ENCODE results near the gene TRPM2. TPM values are rescaled to one million over a fixed set of nuclear protein-coding genes. Genes with fewer than 3 reads are reported as not detected.

The TRPM2 gene
- total and polyA plus RNA-seq, 2 of the 13 experiments (the other 11 are each of a cell fraction or from before 2014, with no cell fraction given): 0.07 to 0.20 TPM

DNA sequence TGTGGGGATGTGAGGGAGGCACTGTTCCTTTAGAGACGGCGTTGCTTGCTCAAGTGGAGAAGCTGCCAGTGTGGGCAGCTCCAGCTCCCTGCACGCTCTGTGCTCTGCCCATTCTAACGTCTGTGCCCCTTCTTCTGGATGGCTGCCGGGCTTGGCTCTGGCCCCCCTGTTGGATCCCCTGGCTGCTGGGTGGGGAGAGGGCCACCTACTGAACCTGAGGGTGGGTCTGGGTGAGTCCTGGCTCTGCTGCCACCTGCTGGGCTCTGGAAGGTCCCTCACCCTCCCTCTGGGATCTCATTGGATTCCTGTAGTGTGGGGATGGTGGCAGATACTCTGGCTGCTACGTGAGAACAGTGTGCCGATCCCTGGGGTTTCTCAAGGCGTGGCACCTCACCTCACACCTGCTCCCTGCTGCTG lies 48.5 kb upstream of the TRPM2 start (continued):
- TF ChIP-seq, protein P1, sequence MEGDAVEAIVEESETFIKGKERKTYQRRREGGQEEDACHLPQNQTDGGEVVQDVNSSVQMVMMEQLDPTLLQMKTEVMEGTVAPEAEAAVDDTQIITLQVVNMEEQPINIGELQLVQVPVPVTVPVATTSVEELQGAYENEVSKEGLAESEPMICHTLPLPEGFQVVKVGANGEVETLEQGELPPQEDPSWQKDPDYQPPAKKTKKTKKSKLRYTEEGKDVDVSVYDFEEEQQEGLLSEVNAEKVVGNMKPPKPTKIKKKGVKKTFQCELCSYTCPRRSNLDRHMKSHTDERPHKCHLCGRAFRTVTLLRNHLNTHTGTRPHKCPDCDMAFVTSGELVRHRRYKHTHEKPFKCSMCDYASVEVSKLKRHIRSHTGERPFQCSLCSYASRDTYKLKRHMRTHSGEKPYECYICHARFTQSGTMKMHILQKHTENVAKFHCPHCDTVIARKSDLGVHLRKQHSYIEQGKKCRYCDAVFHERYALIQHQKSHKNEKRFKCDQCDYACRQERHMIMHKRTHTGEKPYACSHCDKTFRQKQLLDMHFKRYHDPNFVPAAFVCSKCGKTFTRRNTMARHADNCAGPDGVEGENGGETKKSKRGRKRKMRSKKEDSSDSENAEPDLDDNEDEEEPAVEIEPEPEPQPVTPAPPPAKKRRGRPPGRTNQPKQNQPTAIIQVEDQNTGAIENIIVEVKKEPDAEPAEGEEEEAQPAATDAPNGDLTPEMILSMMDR (CRISPR knock-in tag; IDR thresholded peaks at IDR 0.05): peak; percentile 82

DNA sequence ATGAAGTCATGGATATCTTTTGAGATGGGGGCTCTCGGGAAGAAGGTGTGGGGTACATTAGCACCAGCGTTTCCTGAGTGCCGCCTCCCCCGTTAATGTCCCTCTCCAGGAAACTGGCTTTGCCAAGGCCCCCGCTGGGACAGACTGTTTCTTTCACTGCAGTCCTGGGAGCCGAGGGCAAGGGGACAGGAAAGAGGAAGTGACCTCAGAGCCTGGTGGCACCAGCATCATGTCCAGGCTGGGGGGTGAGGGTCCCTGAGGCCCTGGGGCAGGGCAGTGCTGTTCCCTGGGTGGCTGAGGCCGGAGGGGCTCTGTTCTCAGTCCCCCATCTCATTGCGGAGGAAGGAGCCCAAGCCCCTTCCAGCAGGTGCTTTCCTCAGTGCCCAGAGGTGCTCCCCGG lies 47.7 kb upstream of the TRPM2 start:
- BruUV-seq (replicated peaks): no TSS peak
- POLR2A ChIA-PET: no interaction called here
- Histone ChIP-seq H3K27me3 (ENCODE audit: control insufficient read depth in 1 of 2, insufficient read depth in 2 of 2, low read length in 2 of 2) (no peaks in the 10 kb centered on the region), H3K36me3 (replicated peaks in 1 of 2; ENCODE audit: control insufficient read depth in 1 of 2, insufficient read depth in 2 of 2, low read length in 2 of 2) (peaks cover 8 to 33% of the 10 kb centered on the region in 2 experiments; a peak in 4 of 5 replicates), H3K4me1 (ENCODE audit: insufficient read depth, low read length) (peaks cover 48% of the 10 kb centered on the region), H3K4me2 (ENCODE audit: low read depth, low read length) (no peak overlapping the region), H3K27ac (ENCODE audit: extremely low read length, insufficient read depth, low read length) (no peak overlapping the region), H3K9ac (ENCODE audit: insufficient read depth, low read depth, low read length) (no peak overlapping the region), H4K20me1 (ENCODE audit: insufficient read depth, low read length) (peaks cover 19% of the 10 kb centered on the region; the same call in 1 of the 2 replicates), H3K4me3 (replicated peaks in 1 of 3; ENCODE audit: insufficient read depth in 1 of 3, low read depth in 2 of 3, low read length in 3 of 3) (no peak overlapping the region), H2AFZ (ENCODE audit: low read length) (no peak overlapping the region), H3K79me2 (ENCODE audit: insufficient read depth, low read length) (peaks cover 29% of the 10 kb centered on the region), H3K9me3 (ENCODE audit: low read length) (no peaks in the 10 kb centered on the region)
- DNase-seq (ENCODE audit: low spot score): no peak
- WGBS (ENCODE audit: low lambda C conversion rate): 98% methylated on average over 5 of the region's 9 CpGs
- ATAC-seq: no peak
- no peak for FAIRE-seq
- TF ChIP-seq RBFOX2 (IDR thresholded peaks at IDR 0.05; ENCODE audit: low read depth, low read length) (no peak), GTF3A (CRISPR knock-in tag; conservative IDR thresholded peaks at IDR 0.05) (no peak), FOXA3 (CRISPR knock-in tag; IDR thresholded peaks at IDR 0.05) (no peak), ZNF292 (CRISPR knock-in tag; IDR thresholded peaks at IDR 0.05; ENCODE audit: borderline replicate concordance, low read depth) (no peak), ZNF501 (CRISPR knock-in tag; IDR thresholded peaks at IDR 0.05) (no peak)
- TF ChIP-seq, protein P2, sequence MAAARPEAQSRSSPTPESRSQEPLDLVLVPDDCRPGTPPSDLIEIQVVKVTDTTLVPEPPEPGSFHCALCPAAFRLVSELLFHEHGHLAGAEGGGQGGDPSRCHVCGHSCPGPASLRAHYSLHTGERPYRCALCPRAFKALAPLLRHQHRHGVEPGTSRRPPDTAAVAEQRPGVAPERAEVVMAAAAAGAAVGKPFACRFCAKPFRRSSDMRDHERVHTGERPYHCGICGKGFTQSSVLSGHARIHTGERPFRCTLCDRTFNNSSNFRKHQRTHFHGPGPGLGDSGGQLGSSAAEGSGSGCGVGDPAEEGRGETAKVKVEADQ (CRISPR knock-in tag; IDR thresholded peaks at IDR 0.05; ENCODE audit: borderline replicate concordance): no peak
- TF ChIP-seq, protein P3, sequence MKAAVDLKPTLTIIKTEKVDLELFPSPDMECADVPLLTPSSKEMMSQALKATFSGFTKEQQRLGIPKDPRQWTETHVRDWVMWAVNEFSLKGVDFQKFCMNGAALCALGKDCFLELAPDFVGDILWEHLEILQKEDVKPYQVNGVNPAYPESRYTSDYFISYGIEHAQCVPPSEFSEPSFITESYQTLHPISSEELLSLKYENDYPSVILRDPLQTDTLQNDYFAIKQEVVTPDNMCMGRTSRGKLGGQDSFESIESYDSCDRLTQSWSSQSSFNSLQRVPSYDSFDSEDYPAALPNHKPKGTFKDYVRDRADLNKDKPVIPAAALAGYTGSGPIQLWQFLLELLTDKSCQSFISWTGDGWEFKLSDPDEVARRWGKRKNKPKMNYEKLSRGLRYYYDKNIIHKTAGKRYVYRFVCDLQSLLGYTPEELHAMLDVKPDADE (CRISPR knock-in tag; IDR thresholded peaks at IDR 0.05): no peak
- TF ChIP-seq, protein P4, sequence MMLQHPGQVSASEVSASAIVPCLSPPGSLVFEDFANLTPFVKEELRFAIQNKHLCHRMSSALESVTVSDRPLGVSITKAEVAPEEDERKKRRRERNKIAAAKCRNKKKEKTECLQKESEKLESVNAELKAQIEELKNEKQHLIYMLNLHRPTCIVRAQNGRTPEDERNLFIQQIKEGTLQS (CRISPR knock-in tag; IDR thresholded peaks at IDR 0.05): no peak
- intact Hi-C loops (cut with micrococcal nuclease; ENCODE audit: unreplicated experiment) (loop anchor here (10.0 kb wide), 1 partner anchor 179 kb away; no protein-coding TSS in a partner anchor), in situ Hi-C loops (cut with HindIII; ENCODE audit: extremely low pct_ligation_motif_present, low pct_unique_long_range_greater_than_20kb) (no loop called here)
- CTCF ChIA-PET (ENCODE audit: low intra/inter-chr PET ratio, low total read pairs): no interaction called here

All from HepG2 (cell line).